ENCODE results near the gene KDM1B.
"Not testable (repeated sequence)": the region's sequence is repeated elsewhere in the genome, so short reads cannot be mapped to it uniquely, and the experiment has no call there.

KDM1B gene

DNA sequence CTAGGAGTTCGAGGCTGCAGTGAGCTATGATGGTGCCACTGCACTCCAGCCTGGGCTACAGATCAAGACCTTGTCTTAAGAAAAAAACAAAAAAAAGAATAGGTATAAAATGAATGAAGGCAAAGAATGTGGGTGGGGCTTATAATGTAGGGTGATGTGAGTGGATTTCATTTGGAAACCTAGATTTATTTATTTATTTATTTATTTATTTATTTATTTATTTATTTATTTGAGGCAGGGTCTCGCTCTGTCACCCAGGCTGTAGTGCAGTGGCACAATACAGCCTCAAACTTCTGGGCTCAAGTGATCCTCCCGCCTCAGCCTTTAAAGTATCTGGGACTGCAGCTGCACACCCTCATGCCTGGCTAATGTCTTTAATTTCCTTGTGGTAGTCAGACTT is 3.8 kb upstream of the KDM1B start:
- not testable (repeated sequence) for DNase-seq

DNA sequence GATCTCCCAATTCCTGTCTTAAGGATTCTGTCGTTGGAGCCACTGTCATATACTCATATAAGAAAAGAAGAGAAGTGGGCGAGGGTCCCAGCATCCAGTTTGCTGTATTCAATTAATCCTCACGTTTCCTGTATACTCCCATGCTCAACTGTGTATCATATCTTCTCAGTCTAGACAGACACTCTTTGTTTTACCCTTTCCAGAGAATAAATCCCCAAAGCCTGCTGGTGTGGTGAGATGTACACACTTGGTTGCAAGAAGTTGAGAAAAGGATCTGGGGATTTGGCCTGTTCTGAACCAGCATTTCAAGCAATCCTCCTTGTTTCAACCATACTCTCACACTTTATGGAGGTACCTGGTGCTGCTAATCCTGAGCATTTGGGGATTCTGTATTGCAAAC is 3.4 kb upstream of the KDM1B start:
- DNase-seq, result no peak

DNA sequence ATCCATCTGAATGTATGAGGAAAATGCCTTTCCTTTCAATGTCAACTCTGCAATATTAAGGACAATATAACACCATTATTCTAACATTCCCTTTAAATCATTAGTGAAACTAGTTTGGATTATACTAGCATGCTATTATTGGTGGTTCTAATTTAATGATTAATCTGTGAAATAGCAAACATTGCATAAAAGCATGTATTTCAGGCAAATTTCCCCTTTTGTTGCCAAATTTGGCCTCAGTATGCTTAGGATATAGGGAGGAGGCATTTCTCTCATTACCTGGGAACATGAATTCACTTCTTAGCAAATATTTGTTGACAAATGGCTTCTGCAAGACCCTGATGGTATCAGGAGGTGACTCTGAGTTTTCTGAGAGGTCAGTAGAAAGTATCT is 1.9 kb upstream of the KDM1B start:
- DNase-seq, result no peak

DNA sequence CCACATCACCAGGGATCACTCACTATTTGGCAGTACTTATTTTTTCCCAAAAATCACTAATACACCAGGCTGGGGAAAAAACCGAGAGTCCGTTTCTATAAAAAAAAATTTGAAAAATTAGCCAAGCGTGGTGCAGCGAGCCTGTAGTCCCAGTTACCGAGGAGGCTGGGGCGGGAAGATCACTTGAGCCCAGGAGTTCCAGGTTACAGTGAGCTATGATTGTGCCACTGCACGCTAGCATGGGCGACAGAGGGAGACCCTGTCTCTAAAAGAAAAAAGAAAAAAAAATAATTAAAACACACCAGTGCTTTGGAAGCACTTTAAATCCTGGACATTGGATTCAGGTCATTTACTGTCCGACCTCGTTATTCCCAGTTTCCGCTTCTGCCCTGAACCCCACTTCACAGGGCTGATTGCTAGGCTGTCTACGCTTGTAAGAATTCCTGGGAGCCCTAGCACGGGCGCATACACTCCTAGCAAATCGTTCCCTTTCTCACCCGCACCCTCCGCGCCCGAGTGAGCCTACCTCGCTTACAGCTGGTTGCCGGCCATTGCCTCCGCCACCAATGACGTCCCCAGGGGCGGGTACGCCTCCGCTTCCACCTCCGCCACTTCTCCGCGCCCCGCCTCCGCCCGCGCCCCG is 594 bp upstream of the KDM1B start, which contains the start of gene TPMT:
Gene TPMT, minus strand, starts transcription at position 571 of the 643 bp plus-strand sequence. CDS start 5,950 bp downstream, outside the sequence.
- DNase-seq, result no peak

DNA sequence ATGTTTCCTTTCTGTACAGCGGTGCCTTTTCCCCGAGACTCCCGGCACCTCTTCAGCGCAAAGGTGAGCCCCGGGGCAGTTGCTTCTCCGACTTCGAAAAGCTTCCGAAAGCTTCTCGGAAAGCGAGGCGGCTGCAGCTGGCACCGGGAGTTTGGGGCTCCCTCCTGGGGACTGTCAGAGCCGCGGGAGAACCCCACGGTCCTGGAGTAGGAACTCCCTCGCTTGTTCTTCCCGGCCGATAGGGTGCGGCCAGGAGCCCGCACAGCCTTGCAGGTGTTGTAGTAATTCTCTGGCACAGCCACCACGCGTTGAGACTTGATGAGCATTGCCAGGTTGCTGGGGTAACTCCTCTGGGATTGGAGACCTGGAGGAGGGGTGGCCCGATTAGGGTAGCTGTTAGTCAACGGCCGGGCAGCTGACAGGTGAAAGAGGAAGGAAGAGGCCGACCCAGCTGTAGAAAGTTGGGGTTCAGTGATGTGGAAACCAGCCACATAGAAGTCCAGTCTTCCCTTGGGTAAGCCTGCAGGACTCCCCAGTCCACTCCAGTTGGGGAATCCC is 721 bp downstream of the KDM1B start:
- DNase-seq, result peak; percentile 55 to 58

DNA sequence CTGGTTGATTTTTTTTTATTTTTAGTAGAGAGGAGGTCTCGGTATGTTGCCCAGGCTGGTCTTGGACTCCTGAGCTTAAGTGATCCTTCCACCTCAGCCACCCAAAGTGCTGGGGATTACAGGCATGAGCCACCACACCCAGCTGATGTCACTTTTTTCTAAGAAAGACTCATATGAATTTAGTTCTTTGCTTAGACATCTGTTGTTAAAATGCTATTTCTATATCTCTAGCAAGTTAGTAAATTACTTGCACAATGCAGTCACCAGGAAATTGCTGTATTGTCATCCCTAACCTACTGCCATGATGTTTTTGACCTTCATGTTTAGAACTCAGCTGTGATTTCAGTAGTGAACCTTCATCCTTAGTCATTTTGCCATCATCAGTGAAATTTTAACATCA is 5.7 kb downstream of the KDM1B start:
- DNase-seq, result peak; percentile 13 to 75

DNA sequence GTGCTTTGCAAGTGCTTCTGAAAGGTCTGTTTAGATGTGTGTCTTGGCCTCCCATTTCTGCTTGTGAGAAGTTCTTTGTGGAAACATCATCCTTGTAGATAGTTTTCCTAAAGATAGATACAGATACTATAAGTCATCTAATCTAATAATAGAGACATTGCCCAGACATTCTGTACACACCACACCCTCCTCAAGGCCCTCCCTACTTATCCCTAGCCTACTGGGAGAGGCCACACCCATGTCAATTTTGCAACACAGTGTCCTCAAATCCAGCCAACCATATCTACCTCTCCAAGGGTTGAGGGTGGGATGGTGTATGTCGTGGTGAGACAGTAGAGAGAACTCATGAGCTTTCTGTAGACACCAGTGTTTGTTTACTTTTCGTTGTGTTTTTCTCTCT is 6.2 kb downstream of the KDM1B start:
- no peak for DNase-seq

DNA sequence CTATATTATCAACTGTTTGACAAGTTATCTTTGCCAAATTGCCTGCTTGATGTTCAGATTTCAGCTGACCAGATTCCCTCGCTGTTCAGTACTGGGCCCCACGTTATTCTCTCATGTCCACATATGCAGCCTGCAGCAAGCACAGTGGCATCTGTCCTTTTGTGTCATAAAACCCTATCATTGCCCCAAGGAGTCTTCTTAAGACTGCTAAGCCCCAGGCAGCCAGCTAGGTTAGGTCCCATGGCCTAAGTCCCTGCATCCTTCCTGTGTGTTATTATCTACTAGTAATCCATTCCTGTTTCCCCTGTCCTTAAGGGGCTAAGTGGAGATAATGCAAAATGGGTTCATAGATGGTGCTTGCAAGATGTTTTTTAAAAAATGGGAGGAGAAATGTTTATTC is 7.2 kb downstream of the KDM1B start:
- no peak for DNase-seq

DNA sequence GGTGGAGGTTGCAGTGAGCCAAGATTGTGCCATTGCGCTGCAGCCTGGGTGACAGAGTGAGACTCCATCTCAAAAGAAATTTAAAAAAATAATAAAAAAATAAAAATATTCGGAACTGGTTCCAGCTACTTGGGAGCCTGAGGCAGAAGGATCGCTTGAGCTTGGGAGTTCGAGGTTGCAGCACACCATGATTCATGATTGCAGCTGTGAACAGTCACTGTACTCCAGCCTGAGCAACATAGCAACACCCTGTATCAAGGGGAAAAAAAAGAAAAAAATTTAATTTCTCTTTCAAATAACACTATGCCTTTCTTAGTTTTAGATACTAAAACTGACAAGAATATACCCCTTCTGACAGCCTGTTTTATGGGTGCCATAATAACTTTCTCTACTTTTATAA is 10.5 kb downstream of the KDM1B start:
- peak; percentile 36 to 58 for DNase-seq

DNA sequence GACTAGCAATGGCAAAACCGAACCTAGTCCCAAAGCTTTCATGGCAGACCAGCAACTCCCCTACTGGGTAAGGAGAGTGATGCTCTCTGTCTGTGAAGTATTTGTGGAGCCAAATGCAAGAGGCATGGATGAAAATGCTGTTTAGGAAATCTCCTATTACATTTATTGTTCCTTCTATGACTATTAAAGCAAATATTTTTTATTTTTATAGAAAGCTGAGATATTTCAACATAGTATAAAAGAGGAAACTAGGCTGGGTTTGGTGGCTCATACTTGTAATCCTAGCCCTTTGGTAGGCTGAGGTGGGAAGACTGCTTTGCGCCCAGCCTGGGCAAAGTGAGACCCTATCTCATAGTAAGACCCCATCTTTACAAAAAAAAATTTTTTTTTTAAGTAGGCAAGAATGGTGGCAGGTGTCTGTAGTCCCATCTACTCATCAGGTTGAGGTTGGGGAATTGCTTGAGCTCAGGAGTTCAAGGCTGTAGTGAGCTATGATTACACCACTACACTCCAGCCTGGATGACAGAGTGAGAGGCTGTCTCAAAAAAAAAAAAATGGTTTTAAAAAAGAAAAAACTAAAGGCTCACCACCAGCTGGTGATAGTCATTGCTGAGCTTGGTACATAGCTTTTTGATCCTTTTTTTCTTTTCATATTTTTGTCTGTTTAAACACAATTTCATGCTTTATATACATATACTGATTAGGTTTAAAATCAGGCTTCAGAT is 11.3 kb downstream of the KDM1B start:
- peak; percentile 55 to 80 for DNase-seq

DNA sequence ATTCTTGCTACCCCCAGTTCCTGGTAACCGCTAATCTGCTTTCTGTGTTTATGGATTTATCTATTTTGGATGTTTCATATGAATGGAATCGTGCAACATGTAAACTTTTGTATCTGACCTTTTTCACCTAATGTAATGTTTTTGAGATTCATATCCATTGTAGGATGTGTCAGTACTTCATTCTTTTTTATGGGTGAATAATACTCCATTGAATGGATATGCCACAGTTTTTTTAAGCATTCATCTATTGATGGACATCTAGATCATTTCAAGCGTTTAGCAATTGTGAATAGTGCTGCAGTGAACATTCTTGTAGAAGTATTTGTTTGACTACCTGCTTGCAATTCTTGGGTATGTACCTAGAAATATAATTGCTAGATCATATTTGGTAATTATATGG is 13.0 kb downstream of the KDM1B start:
- DNase-seq, result no peak

DNA sequence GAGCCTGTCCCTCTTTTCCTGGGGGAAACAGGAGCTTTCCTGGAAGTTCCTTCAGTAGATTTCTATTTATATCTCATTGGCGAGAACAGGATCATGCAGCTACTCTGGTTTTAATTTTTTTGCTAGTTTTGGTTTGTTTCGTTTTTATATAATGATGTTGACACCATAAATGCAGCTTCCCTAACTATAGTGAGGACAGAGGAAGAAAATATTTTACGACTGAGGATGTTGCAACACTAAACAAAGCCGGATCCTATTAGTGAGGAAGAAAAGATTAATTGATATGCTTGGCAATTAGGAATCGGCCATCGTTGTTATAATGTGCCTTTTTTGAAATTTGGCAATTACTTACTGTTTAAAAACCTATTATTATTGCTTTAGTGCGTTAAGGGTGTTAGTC is 16.6 kb downstream of the KDM1B start:
- DNase-seq, result peak; percentile 62 to 83

DNA sequence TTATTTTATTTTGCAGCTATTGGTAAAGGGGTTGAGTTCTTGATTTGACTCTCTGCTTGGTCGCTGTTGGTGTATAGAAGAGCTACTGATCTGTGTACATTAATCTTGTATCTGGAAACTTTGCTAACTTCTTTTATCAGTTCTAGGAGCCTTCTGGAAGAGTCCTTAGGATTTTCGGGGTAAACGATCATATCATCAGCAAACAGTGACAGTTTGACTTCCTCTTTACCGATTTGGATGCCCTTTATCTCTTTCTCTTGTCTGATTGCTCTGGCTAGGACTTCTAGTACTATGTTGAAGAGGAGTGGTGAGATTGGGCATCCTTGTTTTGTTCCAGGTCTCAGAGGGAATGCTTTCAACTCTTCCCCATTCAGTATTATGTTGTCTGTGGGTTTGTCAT is 21.0 kb downstream of the KDM1B start:
- DNase-seq, result not testable (repeated sequence)

DNA sequence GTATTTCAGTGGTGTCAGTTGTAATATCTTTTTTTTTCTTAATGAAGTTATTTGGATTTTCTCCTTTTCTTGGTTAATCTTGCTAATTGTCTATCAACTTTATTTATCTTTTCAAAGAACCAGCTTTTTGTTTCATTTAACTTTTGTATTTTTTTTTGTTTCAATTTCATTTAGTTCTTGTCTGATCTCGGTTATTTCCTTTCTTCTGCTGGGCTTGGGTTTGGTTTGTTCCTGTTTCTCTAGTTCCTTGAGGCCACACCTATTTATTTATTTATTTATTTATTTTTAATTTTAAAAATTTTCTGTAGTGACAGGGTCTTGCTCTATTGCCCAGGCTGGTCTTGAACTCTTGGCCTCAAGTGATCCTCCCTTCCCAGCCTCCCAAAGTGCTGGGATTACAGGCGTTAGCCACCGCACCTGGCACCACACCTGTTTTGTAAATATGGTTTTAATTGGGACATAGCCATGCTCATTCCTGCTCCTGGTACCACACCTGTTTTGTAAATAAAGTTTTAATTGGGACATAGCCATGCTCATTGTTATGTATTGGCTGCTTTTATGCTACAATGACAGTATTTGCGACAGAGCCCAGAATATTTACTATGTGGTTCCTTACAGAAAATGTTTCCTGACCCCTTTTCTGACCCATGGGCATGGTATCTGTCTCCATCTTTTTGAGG is 22.2 kb downstream of the KDM1B start:
- DNase-seq, result peak in 1 of 2 donors; percentile 28

DNA sequence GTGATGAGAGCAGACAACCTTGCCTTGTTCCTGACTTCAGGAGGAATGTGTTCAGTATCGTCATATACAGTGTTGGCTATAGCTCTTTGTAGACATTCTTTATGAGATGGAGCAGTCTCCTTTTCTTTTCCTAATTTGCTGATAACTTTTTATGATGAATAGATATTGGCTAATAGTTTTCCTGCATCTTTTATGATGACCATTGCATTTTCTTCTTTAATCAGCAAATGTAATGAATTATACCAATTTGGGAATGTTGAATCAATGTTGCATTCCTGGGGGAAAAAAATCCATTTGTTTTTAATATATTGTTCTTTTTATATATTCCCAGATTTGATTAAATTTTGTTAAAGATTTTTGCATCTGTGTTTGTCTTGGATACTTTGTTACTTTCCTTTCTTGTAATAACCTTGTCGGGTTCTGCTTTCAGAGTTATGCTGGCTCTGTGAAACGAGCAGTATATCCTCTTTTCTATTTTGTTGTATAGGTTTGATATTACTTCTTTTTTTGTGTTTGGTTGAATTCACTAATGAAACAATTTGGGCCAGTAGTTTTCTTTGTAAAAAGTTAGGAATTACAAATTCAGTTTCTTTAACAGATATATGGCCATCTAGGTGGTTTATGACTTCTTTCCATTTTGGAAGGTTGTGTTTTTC is 23.9 kb downstream of the KDM1B start:
- DNase-seq, result peak; percentile 31 to 45

DNA sequence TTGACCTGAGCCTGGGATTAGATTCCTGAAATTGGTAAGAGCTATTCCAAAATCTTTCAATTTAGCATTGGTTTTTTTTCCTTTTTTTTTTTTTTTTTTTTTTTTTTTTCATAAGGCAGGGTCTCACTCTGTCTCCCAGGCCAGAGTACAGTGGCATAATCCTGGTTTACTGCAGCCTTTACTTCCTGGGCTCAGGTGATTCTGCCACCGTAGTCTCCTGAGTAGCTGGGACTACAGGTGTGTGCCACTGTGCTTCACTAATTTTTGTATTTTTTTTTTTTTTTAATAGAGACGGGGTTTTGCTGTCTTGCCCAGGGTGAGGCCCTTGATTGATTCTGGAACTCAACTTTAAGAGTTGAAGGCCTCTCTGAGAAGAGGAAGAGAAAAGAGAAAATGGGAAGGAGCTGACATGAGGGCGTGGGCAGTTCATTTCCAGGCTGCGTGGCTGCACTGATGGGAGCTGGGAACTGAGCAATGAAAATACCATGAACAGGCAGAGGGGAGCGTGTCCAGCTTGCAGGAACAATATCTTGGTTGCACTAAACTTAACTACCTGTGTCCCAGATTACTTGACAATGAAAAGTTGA is 24.6 kb downstream of the KDM1B start:
- peak; percentile 82 to 83 for DNase-seq

DNA sequence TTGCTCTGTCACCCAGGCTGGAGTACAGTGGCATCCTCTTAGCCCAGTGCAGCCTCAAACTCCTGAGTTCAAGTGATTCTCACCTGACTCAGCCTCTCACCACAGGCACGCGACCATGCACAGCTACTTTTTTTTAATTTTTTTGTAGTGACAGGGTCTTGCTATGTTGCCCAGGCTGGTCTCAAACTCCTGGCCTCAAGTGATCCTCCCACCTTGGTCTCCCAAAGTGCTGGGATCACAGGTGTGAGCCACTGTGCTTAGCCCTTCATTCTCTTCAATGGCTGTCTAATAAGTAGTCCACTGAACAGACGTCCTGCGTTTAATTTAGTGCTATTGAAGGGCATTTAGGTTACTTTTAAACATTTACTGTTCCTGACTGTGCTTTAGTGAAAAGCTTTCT is 27.3 kb downstream of the KDM1B start:
- no peak for DNase-seq

DNA sequence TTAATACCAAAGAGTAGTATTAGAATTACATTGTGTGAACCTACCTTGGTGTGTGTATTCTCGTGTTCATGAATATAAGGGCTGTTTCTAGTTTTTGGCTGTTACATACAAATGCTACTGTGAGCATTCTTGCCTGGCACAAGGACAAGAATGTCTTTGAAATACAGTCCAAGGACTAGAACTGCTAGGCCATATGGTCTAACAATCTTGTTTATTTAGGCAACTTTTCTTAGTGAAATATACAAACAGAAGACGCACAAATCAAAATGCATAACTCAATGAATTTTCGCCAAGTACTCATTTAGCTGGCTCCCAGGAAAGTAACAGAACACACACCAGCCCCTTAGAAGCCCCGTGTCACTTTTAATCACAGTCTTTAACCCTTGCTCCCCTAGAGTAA is 28.5 kb downstream of the KDM1B start:
- DNase-seq, result no peak

DNA sequence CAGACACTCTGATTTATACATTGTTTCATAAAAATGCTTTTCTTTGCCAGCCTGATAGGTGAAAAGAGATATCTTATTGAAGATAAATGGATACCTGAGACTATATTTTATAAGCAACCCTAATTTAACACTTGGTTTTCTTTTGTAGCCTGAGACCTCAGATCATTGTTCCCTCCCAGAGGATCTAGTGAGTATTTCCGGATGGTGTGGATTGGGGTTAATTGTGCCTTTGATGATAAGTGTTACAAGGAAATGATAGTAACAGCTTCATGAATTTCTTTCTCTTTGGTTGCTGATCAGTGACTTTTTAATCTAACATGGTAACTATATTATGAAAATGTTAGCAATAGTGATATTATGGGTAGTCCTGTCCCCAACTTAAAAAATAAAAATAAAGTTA is 30.4 kb downstream of the KDM1B start:
- no peak for DNase-seq

DNA sequence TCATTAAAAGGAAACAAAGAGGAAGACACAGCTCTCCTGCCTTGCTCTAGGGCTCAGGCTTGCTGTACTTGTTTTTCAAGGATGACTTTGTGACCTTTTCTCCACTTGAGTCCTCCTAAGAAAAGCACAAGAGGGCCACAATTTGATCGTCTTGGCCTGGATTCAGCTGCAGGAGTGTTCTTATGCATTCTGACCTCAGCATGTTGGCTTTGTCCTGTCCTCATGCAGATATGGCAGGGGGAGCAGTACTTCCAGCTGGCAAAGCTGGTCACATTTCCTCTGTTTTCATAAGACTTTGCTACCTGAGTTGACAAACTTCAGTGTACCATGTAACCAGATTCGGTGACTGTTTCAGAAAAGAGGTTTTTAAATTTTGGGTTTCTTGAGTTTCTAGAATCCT is 30.8 kb downstream of the KDM1B start:
- DNase-seq, result no peak

DNA sequence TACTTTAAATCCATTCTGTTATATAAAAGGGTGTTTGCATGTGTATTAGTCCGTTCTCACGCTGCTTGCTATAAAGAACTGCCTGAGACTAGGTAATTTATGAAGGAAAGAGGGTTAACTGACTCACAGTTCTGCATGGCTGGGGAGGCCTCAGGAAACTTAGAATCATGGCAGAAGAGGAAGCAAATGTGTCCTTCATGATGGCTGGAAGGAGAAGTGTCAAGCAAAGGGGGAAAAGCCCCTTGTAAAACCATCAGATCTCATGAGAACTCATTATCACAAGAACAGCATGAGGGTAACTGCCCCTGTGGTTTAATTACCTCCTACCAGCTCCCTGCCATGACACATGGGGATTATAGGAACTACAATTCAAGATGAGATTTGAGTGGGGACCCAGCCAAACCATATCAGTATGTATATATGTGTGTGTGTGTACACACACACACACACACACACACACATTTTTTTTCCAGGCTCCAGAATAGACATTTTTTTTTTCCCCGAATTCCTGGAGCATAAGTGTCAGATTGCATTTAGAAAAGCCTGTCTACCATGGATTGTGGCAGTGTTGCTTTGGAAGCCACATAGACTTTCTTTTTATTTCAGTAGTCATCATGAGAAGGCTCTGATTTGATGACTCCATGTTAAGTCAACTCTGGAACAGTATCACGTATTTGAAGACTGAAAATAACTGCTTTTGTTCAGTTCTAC is 31.5 kb downstream of the KDM1B start:
- peak; percentile 39 to 50 for DNase-seq

DNA sequence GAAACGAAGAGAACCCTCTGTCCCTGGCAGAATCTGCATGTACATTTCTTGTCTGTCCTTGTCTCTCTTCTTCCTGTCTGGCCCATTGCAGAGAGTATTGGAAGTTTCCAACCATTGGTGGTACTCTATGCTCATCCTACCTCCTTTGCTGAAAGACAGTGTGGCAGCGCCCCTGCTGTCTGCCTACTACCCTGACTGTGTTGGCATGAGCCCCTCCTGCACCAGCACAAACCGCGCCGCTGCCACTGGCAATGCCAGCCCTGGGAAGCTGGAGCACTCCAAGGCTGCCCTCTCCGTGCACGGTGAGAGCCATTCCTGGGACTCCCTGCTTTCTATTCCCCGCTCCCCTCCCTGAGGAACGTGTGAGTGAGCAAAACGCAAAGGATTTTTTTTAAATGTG is 32.5 kb downstream of the KDM1B start:
- DNase-seq, result no peak

Measured in inflammatory macrophage (primary cell).